Astrocyte of the spinal cord (primary cell): ENCODE data around the gene GDPD5.

Source experiments
- DNase-seq: peaks from one replicate; pipeline ENCODE4 v3.0.0; 2011; ENCODE audit warnings: low read depth, low spot score
- H3K4me3 ChIP-seq: 2 replicates; pipeline ENCODE4 v1.5.1; 2011; ENCODE audit warnings: low read depth, mild to moderate bottlenecking, low read length, moderate library complexity
- CTCF ChIP-seq: IDR thresholded peaks from 2 replicates; pipeline ENCODE4 v1.5.1; 2012; ENCODE audit warnings: low read depth, mild to moderate bottlenecking, low read length, inconsistent platforms
- in situ Hi-C: cut with HindIII; loops from 2 replicates; pipeline ENCODE4 v1.10.0; 2017; ENCODE audit warnings: low sequenced_read_pairs

The GDPD5 gene

GRCh38 chr11:75549370-75549958 is 23.7 kb upstream of the GDPD5 start:
- in situ Hi-C loops = no loop called here
- no peak overlapping the region for H3K4me3 ChIP-seq
- no peak for TF ChIP-seq CTCF
- no peak for DNase-seq

- in situ Hi-C loops = no loop called here
- H3K4me3 ChIP-seq = no peak overlapping the region
- DNase-seq = no peak
- no peak for TF ChIP-seq CTCF
Measured at GRCh38 chr11:75548595-75549272, 23.0 kb upstream of the GDPD5 start.

- in situ Hi-C loops = no loop called here
- peak; percentile 74 for DNase-seq
- peak; percentile 78 for TF ChIP-seq CTCF
- no peak overlapping the region for H3K4me3 ChIP-seq
Measured at GRCh38 chr11:75547617-75548058, 21.9 kb upstream of the GDPD5 start.

- no peak overlapping the region for H3K4me3 ChIP-seq
- DNase-seq = no peak
- in situ Hi-C loops = no loop called here
- no peak for TF ChIP-seq CTCF
Measured at GRCh38 chr11:75547177-75547576, 21.4 kb upstream of the GDPD5 start.

- H3K4me3 ChIP-seq = no peak overlapping the region
- DNase-seq = no peak
- in situ Hi-C loops = no loop called here
- no peak for TF ChIP-seq CTCF
Measured at GRCh38 chr11:75543806-75544205, 18.1 kb upstream of the GDPD5 start.

GRCh38 chr11:75542088-75542438 is 16.3 kb upstream of the GDPD5 start:
- in situ Hi-C loops = no loop called here
- TF ChIP-seq CTCF = no peak
- no peak overlapping the region for H3K4me3 ChIP-seq
- DNase-seq = no peak
